HEK293T (cell line): ENCODE results near the gene MYO7B.

Experiments
- CTCF ChIA-PET: fragments of 350-600 bp; formaldehyde crosslinking; extraction: SDS; loops from one replicate; lab custom pipeline; 2021; ENCODE audit warnings: antibody characterized with exemption, inconsistent platforms; lab: Yijun Ruan, JAX
- POLR2A ChIA-PET: fragments of 350-600 bp; formaldehyde crosslinking; extraction: SDS; loops from one replicate; lab custom pipeline; 2020; ENCODE audit warnings: antibody characterized with exemption, inconsistent platforms; lab: Yijun Ruan, JAX
- DNase-seq: peaks from one replicate; pipeline ENCODE4 v3.0.0; 2012; ENCODE audit warnings: mixed read lengths; ENCODE audit errors: extremely low spot score
- ARNT ChIP-seq: fragments of 450-650 bp; IDR thresholded peaks from 2 replicates; pipeline ENCODE4 v1.6.1; 2017; ENCODE audit warnings: mild to moderate bottlenecking
- BHLHE40 ChIP-seq: fragments of 450-650 bp; IDR thresholded peaks from 2 replicates; pipeline ENCODE4 v1.6.1; 2016; ENCODE audit warnings: mild to moderate bottlenecking, moderate library complexity, borderline replicate concordance
- CTBP1 ChIP-seq: fragments of 450-650 bp; IDR thresholded peaks from 2 replicates; pipeline ENCODE4 v1.6.1; 2016; ENCODE audit warnings: borderline replicate concordance
- ELF4 ChIP-seq: fragments of 450-650 bp; IDR thresholded peaks from 2 replicates; pipeline ENCODE4 v1.6.1; 2017; ENCODE audit warnings: antibody characterized with exemption
- FOXA1 ChIP-seq: fragments of 450-650 bp; IDR thresholded peaks from 2 replicates; pipeline ENCODE4 v1.6.1; 2016; ENCODE audit warnings: mild to moderate bottlenecking
- FOXK2 ChIP-seq: fragments of 450-650 bp; IDR thresholded peaks from 2 replicates; pipeline ENCODE4 v1.6.1; 2016; ENCODE audit warnings: mild to moderate bottlenecking
- FOXM1 ChIP-seq: fragments of 450-650 bp; IDR thresholded peaks from 2 replicates; pipeline ENCODE4 v1.6.1; 2017; ENCODE audit warnings: mild to moderate bottlenecking, borderline replicate concordance
- HDGF ChIP-seq: fragments of 450-650 bp; IDR thresholded peaks from 2 replicates; pipeline ENCODE4 v1.6.1; 2017; ENCODE audit warnings: antibody characterized with exemption, borderline replicate concordance
- L3MBTL2 ChIP-seq: fragments of 450-650 bp; conservative IDR thresholded peaks from 2 replicates; pipeline ENCODE4 v1.6.1; 2016; ENCODE audit warnings: mild to moderate bottlenecking
- LEF1 ChIP-seq: fragments of 450-650 bp; IDR thresholded peaks from 2 replicates; pipeline ENCODE4 v1.6.1; 2017; ENCODE audit warnings: mild to moderate bottlenecking, borderline replicate concordance
- NFRKB ChIP-seq: fragments of 450-650 bp; IDR thresholded peaks from 2 replicates; pipeline ENCODE4 v1.6.1; 2016; ENCODE audit warnings: mild to moderate bottlenecking, moderate library complexity
- SP1 ChIP-seq: fragments of 450-650 bp; IDR thresholded peaks from 2 replicates; pipeline ENCODE4 v1.6.1; 2017
- SUZ12 ChIP-seq: fragments of 450-650 bp; IDR thresholded peaks from 2 replicates; pipeline ENCODE4 v1.6.1; 2016; ENCODE audit warnings: mild to moderate bottlenecking
- TARDBP ChIP-seq: fragments of 450-650 bp; IDR thresholded peaks from 2 replicates; pipeline ENCODE4 v1.6.1; 2016
- ZNF384 ChIP-seq: fragments of 450-650 bp; IDR thresholded peaks from 2 replicates; pipeline ENCODE4 v1.6.1; 2016
- TF ChIP-seq, protein P1 (sequence below): fragments of 450-650 bp; IDR thresholded peaks from 2 replicates; pipeline ENCODE4 v1.6.1; 2016

The MYO7B gene

GRCh38 chr2:127573298-127573697 lies 37.8 kb downstream of the MYO7B start:
- POLR2A ChIA-PET: no interaction called here
- no peak for TF ChIP-seq HDGF
- no peak for TF ChIP-seq FOXA1
- no peak for TF ChIP-seq SUZ12
- TF ChIP-seq ELF4: no peak
- no peak for TF ChIP-seq BHLHE40
- no peak for TF ChIP-seq ZNF384
- no peak for TF ChIP-seq LEF1
- TF ChIP-seq SP1: no peak
- no peak for TF ChIP-seq ARNT
- TF ChIP-seq, protein P1, sequence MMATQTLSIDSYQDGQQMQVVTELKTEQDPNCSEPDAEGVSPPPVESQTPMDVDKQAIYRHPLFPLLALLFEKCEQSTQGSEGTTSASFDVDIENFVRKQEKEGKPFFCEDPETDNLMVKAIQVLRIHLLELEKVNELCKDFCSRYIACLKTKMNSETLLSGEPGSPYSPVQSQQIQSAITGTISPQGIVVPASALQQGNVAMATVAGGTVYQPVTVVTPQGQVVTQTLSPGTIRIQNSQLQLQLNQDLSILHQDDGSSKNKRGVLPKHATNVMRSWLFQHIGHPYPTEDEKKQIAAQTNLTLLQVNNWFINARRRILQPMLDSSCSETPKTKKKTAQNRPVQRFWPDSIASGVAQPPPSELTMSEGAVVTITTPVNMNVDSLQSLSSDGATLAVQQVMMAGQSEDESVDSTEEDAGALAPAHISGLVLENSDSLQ: no peak
- TF ChIP-seq CTBP1: no peak
- no peak for TF ChIP-seq FOXM1
- no peak for TF ChIP-seq NFRKB
- TF ChIP-seq FOXK2: no peak
- no peak for TF ChIP-seq L3MBTL2
- TF ChIP-seq TARDBP: no peak
- DNase-seq: no peak
- CTCF ChIA-PET: no interaction called here

- CTCF ChIA-PET: no interaction called here
- POLR2A ChIA-PET: no interaction called here
- TF ChIP-seq SP1 (no peak), FOXM1 (no peak), L3MBTL2 (no peak), LEF1 (no peak), NFRKB (no peak), ZNF384 (no peak), CTBP1 (no peak), ELF4 (no peak), ARNT (no peak)
- TF ChIP-seq, protein P1: no peak
- no peak for DNase-seq
These were observed 38.3 kb downstream of the MYO7B start for GRCh38 chr2:127573771-127574170.

DNA sequence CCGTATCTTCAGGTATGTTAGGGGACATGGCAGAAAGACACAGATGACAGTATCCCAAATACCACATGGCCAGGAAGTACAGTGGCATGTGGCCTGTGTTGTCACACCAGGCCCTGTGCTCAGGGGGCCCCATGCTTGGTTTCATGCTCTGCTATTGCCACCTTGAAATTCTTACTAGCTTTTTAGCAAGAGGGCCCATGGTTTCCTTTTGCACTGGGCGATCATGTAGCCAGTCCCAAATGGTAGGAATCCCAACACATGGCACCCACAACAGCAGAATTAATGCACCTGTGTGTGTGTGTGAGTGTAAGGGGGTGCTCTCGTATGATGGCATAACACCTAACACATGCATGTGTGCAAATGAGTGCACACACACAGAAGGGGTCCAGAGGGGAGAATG lies 39.2 kb downstream of the MYO7B start:
- DNase-seq: no peak
- TF ChIP-seq, protein P1: no peak
- TF ChIP-seq NFRKB: no peak
- TF ChIP-seq BHLHE40: no peak
- no peak for TF ChIP-seq HDGF
- no peak for TF ChIP-seq FOXA1
- TF ChIP-seq LEF1: no peak
- no peak for TF ChIP-seq ELF4
- TF ChIP-seq SP1: no peak
- TF ChIP-seq FOXM1: no peak
- CTCF ChIA-PET: interaction anchor here (1.9 kb wide), 1 partner anchor 17 kb away, joined by 8 read pairs; no protein-coding TSS in a partner anchor
- POLR2A ChIA-PET: no interaction called here

DNA sequence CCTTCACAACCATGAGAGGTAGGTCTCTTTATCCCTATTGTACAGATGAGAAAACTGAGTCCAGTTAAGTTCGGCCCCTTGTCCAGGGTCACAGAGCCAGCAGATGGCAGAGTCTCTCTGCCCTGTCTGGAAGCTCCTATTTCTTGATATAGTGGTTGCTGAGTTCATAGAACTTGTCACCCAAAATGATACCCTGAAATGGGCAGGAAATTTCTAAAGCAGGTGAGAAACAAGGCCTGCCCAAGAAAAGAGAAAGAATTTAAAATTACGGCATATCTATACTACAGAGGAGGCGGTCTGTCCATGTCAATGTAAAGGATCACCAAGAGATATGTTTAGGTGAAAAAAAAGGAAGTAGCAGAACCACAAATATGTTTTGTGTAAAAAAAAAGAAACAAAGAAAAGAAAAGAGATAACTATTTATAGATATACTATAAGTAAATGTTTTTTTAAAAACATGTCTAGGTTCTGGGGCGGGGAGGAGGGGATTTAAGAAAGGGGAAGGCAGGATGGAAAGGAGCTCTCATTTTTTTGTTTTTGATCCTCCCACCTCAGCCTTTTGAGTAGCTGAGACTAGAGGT lies 39.8 kb downstream of the MYO7B start:
- no peak for DNase-seq
- TF ChIP-seq ARNT: no peak
- no peak for TF ChIP-seq ELF4
- no peak for TF ChIP-seq FOXK2
- no peak for TF ChIP-seq ZNF384
- TF ChIP-seq BHLHE40: no peak
- TF ChIP-seq SUZ12: no peak
- no peak for TF ChIP-seq FOXM1
- TF ChIP-seq NFRKB: no peak
- TF ChIP-seq FOXA1: no peak
- TF ChIP-seq TARDBP: no peak
- TF ChIP-seq, protein P1: no peak
- TF ChIP-seq SP1: no peak
- TF ChIP-seq CTBP1: no peak
- TF ChIP-seq LEF1: no peak
- no peak for TF ChIP-seq L3MBTL2
- TF ChIP-seq HDGF: no peak
- CTCF ChIA-PET: interaction anchor here (1.9 kb wide), 1 partner anchor 16 kb away, joined by 8 read pairs; no protein-coding TSS in a partner anchor
- POLR2A ChIA-PET: no interaction called here

GRCh38 chr2:127575941-127576432 lies 40.5 kb downstream of the MYO7B start:
- CTCF ChIA-PET: interaction anchor here (1.9 kb wide), 1 partner anchor 15 kb away, joined by 8 read pairs; no protein-coding TSS in a partner anchor
- POLR2A ChIA-PET: no interaction called here

More at GRCh38 chr2:127575941-127576432, 40.5 kb downstream of the MYO7B start:
- no peak for TF ChIP-seq FOXK2
- no peak for TF ChIP-seq SP1
- no peak for TF ChIP-seq ZNF384
- TF ChIP-seq BHLHE40: no peak
- no peak for TF ChIP-seq CTBP1
- no peak for TF ChIP-seq FOXM1
- no peak for TF ChIP-seq LEF1
- TF ChIP-seq TARDBP: no peak
- no peak for TF ChIP-seq ARNT
- DNase-seq: no peak
